ENCODE measurements around the gene PRKAA2.

Gene PRKAA2

DNA sequence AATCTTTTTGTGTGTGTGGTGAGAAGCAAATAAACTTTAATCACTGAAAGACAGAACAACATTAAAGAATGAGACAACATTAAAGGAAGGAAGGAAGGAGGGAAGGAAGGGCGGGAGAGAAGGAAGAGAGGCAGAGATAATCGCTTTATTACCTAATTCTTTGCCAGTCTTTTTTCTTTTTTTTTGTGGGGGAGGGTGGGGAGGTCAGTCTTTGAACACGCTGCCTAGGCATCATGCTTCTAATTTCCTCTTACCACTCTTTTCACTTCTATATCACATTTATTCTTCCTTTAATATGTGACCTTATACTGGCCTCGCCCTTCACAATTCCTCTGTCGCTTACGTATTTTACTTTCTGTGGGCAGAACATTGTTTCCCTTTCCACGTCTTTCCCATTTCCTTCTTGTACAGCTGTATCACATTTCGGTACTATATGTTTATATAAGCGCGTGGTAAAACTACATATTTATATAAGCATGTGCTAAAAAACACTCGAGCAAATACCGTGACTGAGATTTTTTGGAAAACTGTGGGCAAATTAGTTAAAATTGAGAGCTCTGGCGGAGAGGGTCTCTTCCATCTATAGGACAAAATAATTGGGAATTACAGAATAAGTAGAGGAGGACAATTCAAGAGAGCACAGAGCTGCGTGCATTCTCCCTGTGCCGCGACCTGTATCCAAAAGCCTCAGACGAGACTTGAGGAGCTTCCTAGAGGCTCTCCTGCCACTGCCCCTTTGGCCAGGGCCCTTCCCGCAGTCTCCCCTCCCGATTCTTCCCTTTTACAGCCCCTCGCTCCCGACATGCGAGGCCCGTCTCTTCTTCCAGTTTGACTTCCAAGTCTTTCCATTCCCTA lies 823 bp upstream of the PRKAA2 start:
- no peak for DNase-seq (ENCODE audit: low read depth)
- TF ChIP-seq, protein P1, sequence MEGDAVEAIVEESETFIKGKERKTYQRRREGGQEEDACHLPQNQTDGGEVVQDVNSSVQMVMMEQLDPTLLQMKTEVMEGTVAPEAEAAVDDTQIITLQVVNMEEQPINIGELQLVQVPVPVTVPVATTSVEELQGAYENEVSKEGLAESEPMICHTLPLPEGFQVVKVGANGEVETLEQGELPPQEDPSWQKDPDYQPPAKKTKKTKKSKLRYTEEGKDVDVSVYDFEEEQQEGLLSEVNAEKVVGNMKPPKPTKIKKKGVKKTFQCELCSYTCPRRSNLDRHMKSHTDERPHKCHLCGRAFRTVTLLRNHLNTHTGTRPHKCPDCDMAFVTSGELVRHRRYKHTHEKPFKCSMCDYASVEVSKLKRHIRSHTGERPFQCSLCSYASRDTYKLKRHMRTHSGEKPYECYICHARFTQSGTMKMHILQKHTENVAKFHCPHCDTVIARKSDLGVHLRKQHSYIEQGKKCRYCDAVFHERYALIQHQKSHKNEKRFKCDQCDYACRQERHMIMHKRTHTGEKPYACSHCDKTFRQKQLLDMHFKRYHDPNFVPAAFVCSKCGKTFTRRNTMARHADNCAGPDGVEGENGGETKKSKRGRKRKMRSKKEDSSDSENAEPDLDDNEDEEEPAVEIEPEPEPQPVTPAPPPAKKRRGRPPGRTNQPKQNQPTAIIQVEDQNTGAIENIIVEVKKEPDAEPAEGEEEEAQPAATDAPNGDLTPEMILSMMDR (IDR thresholded peaks at IDR 0.05; ENCODE audit: low read depth, low read length, missing control alignments): no peak
- H3K4me3 ChIP-seq (ENCODE audit: low read depth, low read length): no peak overlapping the region

- H3K4me3 ChIP-seq (ENCODE audit: low read depth, low read length): no peak overlapping the region
- TF ChIP-seq, protein P1 (IDR thresholded peaks at IDR 0.05; ENCODE audit: low read depth, low read length, missing control alignments): no peak
- no peak for DNase-seq (ENCODE audit: low read depth)
These were observed 677 bp downstream of the PRKAA2 start for GRCh38 chr1:56645677-56646305.

GRCh38 chr1:56646611-56647010 lies 1.5 kb downstream of the PRKAA2 start:
- TF ChIP-seq, protein P1 (IDR thresholded peaks at IDR 0.05; ENCODE audit: low read depth, low read length, missing control alignments): no peak
- H3K4me3 ChIP-seq (ENCODE audit: low read depth, low read length): no peak overlapping the region
- DNase-seq (ENCODE audit: low read depth): no peak

- TF ChIP-seq, protein P1 (IDR thresholded peaks at IDR 0.05; ENCODE audit: low read depth, low read length, missing control alignments): no peak
- no peak for DNase-seq (ENCODE audit: low read depth)
- no peak overlapping the region for H3K4me3 ChIP-seq (ENCODE audit: low read depth, low read length)
These were observed 2.0 kb downstream of the PRKAA2 start for GRCh38 chr1:56647106-56647505.

DNA sequence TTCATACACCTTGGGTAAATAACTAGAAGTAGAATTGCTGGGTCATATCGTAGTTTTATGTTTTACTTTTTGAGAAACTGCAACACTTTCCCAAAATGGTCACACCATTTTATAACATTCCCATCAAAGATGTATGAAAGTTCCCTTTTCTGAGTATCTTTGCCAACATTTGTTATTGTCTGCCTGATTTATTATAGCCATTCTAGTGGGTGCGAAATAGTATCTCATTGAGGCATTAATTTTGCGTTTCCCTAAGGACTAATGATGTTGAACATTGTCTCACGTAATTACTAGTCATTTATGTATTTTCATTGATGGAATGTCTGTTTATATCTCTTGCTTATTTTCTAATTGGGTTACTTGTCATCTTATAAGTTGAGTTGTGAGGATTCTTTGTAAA lies 3.4 kb downstream of the PRKAA2 start:
- DNase-seq (ENCODE audit: low read depth): no peak
- no peak overlapping the region for H3K4me3 ChIP-seq (ENCODE audit: low read depth, low read length)
- TF ChIP-seq, protein P1 (IDR thresholded peaks at IDR 0.05; ENCODE audit: low read depth, low read length, missing control alignments): no peak

DNA sequence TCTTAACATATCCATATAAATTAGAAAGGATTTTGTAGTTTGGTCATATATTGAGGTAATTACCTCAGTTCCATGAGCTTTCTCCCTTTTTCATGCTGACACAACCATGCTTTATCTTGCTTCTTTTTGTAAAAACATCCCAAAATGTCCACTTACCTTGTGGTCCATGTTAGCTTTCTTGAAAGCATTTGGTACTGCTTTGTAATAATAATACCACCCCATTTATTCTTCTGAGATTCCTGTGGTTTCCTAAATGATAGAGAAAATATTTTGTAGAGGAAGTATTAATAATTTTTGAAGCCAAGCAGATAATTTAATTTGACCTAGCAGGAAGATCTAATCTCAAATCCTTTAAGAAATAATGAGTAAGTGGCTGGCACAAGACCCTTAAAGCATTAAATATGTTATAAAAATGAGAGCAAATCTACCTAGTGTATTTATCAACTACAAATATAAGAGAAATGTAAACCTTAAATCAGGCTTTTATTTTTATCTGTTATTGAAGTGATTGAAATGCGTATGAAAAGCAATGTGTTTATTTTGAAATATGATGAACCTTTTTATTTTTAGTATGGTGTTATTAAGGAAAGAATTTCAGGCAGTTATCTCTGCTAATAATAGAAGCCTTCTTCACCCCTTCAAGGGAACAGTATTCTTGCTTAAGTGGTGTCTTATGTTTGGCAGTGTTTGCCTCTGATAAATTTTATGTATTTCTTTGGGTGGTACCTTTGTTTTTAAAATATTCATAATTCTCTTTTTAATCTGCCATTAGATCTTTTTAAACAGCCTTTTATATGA lies 9.2 kb downstream of the PRKAA2 start:
- no peak for DNase-seq (ENCODE audit: low read depth)
- TF ChIP-seq, protein P1 (IDR thresholded peaks at IDR 0.05; ENCODE audit: low read depth, low read length, missing control alignments): no peak
- no peak overlapping the region for H3K4me3 ChIP-seq (ENCODE audit: low read depth, low read length)

All from GM12864 (cell line).